Activated CD4-positive, CD25-positive, alpha-beta regulatory T cell treated with anti-CD3 and anti-CD28 coated beads, Interleukin-2, amount 50 U/mL, for 24 hours (primary cell): Measurements from ENCODE around the gene PADI3.

Source experiments
- ATAC-seq, 2 donors: fragments of 150-1000 bp; cut with Tn5 transposase; one replicate each; pipeline ENCODE4 v1.10.0; 2021; ENCODE audit warnings: mild to moderate bottlenecking in 1 of 2, moderate library complexity in 1 of 2

PADI3 gene

GRCh38 chr1:17243274-17243673, 5.6 kb upstream of the PADI3 start:
- no peak for ATAC-seq

DNA sequence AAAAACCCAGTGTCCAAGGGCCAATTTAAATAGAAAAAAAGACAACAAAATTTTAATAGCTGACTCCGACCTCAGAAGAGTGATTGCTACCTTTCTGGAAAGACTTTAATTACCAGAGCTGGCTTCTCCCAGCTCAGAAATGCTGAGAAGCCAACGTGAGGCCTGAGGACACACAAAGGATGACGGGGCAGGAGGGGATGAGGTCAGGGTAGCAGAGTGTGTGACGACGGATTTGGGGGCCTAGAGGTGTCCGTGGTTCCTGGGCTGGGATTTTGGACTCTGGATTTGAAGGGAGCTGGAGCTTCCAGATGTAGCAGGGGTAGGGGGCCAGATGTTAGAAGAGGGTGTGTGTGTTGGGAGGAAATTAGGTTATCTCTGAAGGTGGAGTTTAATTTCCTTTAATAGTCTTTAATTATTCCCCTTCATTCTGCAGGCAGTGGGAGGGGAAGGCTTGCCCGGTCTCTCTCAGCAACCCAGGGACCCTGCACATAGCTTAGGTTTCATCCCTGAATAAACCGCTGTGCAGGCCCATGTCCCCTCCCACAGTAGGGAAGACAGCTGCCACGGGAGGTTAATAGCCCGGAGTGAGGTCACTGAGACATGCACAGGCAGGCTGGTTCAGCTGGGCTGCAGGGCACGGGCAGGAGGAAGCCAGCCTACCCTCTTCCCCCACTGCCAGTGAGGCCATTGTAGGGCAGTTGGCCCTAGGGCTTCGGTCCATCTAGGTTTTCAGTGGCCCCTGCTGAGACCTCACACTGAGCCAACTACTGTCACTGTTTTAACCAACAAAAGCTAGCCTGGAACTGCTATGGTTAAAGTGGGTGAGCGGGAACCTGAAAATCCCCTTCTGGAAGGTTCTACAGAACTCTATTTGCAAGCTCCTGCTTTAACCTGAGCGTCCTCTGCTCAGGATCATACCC, 3.8 kb upstream of the PADI3 start:
- ATAC-seq, result no peak

DNA sequence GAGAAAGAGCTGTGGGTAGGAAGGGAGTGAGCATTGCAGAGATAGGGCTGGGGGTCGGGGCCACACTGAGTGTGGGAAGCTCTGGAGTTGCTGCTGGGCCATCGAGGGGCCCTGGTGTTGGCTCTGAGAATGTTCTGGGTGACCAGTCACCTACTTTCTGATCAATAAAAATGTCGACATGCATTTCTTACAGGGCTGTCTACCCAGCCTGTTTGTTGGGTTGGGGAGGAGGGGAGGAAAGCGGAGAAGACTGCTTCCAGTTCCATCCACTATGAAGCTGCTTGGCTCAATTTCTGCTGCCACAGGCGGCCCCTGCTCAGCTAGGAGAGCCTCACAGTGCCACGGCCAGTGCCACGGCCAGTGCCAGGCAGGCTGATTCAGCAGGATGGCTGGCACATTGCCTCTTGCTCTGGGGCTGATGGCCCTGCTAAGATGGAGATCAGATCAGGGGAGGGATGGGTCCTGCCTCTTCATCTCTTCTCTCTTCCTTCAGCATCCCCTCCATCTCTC, 3.0 kb upstream of the PADI3 start:
- no peak for ATAC-seq

- no peak for ATAC-seq
These were observed 1.9 kb upstream of the PADI3 start for GRCh38 chr1:17246971-17247370.

GRCh38 chr1:17250601-17251000, 1.7 kb downstream of the PADI3 start:
- ATAC-seq, result no peak

DNA sequence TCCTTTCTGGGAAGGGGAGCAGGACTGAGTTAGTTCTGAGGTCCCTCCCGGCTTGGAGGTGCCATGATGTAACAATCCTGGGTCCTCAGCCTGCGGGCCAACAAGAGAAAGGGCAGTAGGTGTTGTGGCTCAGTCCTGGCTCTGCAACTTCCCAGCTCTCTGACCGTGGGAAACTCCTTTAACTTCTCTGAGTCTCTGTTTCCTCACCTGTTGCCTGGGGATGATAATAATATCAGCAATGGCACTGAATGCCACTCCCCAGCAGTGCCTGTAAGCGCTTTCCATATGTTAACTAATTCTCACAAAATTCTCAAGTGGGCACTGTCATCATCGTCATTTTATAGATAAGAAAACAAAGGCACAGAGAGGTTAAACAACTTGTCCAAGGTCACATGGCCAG, 2.3 kb downstream of the PADI3 start:
- ATAC-seq, result no peak

DNA sequence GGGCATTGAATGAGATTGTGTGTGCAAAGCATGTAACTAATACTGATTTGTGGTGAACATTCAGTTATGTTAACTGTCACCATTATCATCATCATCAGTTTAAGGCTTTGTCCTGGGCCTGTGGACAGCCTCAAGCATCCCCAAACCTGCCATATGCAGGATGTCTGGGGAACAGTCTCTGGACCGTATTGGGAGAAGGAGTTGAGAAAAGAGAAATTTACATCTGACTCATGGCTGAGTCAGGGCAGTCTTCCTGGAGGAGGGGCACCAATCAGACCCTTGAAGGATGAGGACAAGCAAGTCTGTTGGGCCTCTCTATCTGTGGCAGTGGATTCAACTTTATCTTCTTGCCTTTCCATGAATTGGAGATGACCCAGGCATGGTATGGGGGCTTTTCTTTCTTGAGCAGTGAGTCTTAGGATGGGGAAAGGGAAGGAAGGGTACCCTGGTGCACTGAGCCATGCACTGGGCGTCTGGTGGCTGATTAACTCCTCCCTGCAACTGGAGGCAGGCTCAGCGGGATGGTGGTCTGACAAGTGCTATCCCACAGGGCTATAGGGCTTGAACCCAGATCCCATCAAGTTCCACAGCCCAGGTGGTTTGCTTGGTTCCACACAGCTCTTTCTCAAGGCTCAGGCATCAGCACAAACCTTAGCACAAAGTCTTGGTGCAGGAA, 2.9 kb downstream of the PADI3 start:
- no peak for ATAC-seq

GRCh38 chr1:17255336-17255735, 6.4 kb downstream of the PADI3 start:
- no peak for ATAC-seq

- ATAC-seq, result no peak
These were observed 9.3 kb downstream of the PADI3 start for GRCh38 chr1:17258116-17258757.

DNA sequence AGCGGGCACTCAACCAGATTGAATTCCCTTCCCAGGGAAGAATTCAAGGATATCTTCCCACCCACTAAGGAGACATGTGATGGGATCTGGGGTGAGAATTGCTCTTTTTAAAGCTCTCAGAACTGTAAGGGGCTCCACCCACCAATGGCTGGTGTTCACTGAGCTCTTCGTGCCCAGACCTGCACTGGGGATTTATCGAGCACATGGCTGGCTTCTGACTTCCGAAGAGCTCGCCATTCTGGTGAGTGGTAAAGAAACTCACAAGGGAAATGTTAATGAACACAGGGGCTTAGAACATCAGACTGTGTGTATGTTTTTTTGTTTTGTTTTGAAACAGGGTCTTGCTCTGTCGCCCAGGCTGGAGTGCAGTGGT, 9.8 kb downstream of the PADI3 start:
- no peak for ATAC-seq

DNA sequence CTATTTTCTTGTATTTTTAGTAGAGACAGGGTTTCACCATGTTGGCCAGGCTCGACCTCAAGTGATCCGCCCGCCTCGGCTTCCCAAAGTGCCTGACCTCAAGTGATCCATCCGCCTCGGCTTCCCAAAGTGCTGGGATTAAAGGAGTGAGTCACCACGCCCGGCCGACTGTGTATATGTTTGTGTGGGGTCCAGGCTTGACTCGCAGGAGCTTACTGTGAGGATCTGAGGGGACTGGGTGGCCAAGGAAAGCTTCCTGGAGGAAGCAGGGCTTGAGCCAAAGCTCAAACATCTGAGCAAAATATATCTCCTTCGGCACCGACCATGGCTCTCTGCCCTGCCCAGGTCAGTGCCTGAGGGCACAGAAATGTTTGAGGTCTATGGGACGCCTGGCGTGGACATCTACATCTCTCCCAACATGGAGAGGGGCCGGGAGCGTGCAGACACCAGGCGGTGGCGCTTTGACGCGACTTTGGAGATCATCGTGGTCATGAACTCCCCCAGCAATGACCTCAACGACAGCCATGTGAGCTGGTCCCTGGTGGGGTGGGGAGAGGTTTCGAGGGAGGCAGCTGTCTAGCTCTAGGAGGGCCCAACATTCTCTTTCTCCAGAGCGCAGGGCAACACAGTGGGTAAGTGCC, 10.5 kb downstream of the PADI3 start:
- ATAC-seq, result no peak

DNA sequence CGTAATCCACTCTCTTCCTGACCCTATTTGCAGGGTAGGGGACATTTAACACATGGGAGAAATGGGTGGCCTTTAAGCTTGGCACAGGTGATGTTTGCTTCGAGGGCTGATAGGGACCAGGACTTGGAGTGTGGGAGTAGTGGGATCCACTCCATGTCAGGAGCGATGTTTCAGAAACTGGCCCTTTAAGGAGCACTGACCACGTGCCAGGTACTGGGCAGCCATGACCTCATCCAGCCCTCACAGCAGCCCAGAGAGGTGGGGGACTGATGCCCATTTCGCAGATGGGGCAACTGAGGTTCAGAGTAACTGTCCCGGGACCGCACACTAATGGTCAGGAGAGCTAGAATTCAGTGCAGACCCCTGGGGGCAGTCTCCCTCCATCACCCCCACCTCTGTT, 11.4 kb downstream of the PADI3 start:
- ATAC-seq, result no peak

DNA sequence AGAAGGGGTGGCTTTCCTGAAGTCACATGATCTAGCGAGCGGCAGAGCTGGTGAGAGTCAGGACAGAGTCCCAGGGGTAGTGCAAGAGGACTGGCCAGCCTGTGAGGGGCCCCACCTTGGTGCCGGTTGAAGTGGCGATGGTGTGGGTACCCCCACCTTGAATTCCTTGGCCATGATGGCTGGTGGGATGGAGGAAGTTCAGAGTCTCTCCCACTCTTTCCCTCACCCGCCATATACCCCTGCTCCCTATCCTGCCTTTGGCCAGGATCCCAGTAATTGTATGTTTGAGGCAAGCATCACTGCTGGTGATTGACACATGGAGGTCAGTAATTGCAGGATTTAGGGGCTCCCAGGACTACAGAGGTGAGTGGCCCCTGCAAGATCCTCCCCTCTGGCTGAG, 11.8 kb downstream of the PADI3 start:
- ATAC-seq, result no peak

- no peak for ATAC-seq
These were observed 15.0 kb downstream of the PADI3 start for GRCh38 chr1:17263936-17264335.

- no peak for ATAC-seq
These were observed 15.6 kb downstream of the PADI3 start for GRCh38 chr1:17264470-17264869.

- no peak for ATAC-seq
These were observed 16.3 kb downstream of the PADI3 start for GRCh38 chr1:17265162-17265561.

DNA sequence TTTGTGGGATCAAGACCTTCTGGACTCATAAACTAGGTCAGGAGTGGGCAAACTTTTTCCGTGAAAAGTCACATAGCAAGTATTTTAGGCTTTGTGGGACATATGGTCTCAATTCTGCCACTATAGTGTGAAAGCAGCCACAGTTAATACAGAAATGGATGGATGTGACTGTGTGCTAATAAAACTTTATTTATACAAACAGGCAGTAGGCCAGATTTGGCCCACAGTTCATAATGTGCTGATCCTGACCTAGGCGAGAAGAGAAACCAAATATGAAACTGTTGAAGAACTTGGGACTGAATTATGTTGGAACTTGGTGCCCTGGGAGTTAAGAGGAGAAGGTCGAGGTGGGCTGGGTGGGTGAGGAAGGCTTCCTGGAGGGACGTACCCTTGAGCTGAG, 17.1 kb downstream of the PADI3 start:
- no peak for ATAC-seq

GRCh38 chr1:17270891-17271765, 22.2 kb downstream of the PADI3 start:
- ATAC-seq, result no peak

DNA sequence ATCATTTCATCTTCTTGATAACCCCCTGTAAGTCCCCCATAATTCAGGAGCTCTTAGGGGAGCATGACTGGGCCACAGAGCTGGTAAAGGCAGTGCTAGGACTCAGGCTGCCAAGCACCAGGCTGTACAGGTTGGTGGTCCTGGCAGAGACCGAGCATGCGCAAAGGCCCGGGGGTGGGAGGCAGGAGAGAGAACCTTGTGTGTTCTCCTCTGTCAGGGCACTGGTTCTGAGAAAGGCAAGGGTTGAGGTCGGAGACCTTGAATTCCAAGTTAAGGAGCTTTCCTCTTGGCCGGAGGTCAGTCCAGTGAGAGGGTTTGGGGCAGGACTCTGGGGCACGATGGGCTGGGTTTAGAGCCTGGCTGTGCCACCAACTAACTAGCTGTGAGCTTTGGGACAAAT, 23.2 kb downstream of the PADI3 start:
- ATAC-seq, result no peak

- no peak for ATAC-seq
These were observed 23.7 kb downstream of the PADI3 start for GRCh38 chr1:17272646-17273045.

DNA sequence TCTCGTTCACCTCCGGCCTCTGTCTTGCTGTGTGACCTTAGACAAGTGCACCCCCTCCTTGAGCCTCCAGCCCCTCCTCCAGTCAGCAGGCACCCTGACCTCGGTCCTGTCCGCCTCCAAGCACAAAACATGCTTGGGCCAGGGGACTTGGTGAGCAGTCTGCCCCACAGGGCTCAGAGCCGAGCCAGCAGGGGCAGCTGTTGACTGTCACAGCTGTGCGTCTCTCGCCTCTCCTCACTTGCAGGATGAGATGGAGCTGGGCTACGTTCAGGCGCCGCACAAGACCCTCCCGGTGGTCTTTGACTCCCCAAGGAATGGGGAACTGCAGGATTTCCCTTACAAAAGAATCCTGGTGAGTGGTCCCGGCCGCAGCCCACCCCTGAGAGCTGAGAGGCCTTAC, 24.2 kb downstream of the PADI3 start:
- ATAC-seq, result no peak
